MV-4-11 (cell line): Measurements from ENCODE around the gene UNC80.

Experiments used
- DNase-seq: peaks from one replicate; lab custom pipeline; 2025; lab: John Stamatoyannopoulos, UW

UNC80 gene

GRCh38 chr2:209917154-209917771 is 145.6 kb downstream of the UNC80 start:
- no peak for DNase-seq

- DNase-seq = no peak
Measured at GRCh38 chr2:209918251-209918650, 146.6 kb downstream of the UNC80 start.

- no peak for DNase-seq
Measured at GRCh38 chr2:209922116-209922515, 150.5 kb downstream of the UNC80 start.

DNA sequence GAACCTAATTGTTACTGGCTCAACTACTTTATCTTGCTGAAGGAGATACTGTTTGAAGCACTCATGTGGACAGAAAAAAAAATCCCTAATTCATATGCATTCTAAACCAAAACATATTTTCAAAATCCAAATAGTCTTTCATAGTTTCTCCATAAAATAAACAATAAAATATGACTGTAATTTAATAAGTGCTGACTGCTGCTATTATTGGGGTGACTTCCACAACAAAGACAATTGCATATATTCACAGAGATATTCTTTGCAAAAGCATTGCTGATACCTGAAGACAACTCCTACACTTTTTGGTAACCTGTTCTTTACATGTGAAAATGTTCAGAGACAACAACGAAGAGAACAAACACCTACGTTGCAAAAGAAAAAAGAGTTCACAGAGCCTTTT is 157.7 kb downstream of the UNC80 start:
- DNase-seq = no peak

GRCh38 chr2:209933499-209934483 is 162.2 kb downstream of the UNC80 start:
- no peak for DNase-seq

- DNase-seq = no peak
Measured at GRCh38 chr2:209936106-209936666, 164.6 kb downstream of the UNC80 start.

DNA sequence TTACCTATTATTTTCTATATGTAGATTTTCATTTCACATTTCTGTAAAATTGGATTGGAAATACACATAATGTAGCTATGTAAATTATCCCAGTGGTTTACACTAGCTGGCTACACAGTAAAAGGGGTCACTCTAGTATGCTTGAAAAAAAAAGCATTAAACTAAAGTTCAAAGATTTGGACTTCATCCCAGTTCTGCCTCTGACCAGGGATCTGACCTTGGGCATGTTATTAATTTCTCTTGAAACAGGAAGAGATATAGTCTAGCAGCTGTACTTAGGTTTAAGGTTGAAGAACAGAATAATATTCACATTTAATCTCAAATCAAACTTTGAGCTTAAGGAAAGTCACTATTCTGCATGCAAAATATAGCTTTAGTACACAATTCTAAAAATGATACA is 166.3 kb downstream of the UNC80 start:
- DNase-seq = no peak

DNA sequence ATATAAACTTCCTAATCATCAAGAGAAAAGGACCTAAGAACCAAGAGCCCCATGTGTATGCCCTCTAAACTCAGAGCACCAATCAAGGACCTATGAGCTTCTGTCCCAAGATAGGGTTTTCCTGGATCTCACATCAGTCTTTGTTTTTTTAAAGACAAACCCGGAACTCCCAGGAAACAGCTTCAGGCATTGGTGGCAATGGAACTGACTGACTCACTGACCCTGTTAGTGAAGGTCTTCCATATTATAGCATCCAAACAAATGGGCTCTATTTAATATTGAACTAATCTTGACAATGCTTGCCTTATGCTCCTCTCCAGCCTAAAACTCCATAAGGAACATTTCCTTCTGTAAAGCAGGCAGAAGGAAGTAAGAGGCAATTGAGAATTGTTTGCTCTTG is 167.3 kb downstream of the UNC80 start:
- DNase-seq = no peak

- DNase-seq = no peak
Measured at GRCh38 chr2:209940936-209941335, 169.3 kb downstream of the UNC80 start.

- peak; percentile 10 for DNase-seq
Measured at GRCh38 chr2:209942426-209942825, 170.8 kb downstream of the UNC80 start.

GRCh38 chr2:209942936-209943605 is 171.4 kb downstream of the UNC80 start:
- DNase-seq = no peak

DNA sequence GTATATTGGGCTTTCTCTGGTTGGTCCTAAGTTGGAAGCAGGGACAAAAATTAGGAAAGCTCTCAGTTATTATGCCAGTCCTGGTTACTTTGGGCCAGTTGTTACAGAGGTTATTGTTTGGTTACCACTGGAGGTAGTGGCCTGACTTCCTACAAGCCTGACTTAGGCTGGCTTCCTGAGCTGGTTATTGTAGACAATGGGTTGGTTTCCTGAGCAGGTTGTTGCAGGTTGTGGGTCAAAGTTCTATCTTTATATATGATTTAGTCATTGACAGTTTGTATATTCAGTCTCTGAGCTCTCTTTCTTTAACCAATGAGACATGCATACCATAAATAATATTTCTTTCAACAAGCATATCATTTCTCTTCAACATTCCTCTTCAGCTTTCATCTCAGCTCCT is 172.1 kb downstream of the UNC80 start:
- DNase-seq = no peak

GRCh38 chr2:209946539-209946938 is 174.9 kb downstream of the UNC80 start:
- no peak for DNase-seq

GRCh38 chr2:209956271-209956670 is 184.6 kb downstream of the UNC80 start:
- DNase-seq = no peak

DNA sequence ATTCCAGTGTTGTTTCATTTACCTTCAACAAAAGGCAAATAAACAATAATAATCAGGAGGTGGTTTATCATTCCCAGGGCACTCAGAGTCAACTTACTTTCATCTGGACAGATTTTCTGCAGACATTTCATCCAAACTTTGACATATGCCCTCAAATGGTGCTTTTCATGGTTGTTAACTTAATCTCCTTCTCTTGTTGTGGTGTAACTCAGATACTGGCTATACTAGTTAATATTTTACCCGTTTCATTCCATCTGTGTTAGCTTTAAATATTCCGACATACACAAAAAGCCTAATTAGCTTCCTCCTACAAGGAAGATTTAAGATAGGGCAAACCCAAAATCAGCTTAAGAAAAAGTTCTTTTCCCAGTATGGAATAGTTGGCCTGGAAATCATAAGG is 186.4 kb downstream of the UNC80 start:
- DNase-seq = no peak

DNA sequence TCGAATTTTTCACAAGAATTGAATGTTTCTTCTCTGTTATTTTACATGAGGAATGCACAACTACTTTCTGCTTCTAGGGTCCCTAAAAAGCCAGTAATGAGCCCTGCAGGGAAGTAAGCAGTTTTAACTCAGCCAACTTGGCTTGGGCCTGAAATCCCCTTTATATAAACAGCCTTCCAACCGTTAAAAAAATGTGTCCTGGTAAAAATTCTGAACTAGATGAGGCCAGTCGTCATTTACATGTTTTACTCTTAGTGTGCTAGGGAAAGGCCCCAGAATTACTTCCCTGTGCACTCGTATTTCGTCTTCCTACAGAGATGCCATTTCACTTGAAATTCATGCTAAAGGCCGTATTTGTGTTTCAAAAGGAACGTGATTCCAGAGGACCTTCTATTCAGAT is 188.4 kb downstream of the UNC80 start:
- DNase-seq = no peak

DNA sequence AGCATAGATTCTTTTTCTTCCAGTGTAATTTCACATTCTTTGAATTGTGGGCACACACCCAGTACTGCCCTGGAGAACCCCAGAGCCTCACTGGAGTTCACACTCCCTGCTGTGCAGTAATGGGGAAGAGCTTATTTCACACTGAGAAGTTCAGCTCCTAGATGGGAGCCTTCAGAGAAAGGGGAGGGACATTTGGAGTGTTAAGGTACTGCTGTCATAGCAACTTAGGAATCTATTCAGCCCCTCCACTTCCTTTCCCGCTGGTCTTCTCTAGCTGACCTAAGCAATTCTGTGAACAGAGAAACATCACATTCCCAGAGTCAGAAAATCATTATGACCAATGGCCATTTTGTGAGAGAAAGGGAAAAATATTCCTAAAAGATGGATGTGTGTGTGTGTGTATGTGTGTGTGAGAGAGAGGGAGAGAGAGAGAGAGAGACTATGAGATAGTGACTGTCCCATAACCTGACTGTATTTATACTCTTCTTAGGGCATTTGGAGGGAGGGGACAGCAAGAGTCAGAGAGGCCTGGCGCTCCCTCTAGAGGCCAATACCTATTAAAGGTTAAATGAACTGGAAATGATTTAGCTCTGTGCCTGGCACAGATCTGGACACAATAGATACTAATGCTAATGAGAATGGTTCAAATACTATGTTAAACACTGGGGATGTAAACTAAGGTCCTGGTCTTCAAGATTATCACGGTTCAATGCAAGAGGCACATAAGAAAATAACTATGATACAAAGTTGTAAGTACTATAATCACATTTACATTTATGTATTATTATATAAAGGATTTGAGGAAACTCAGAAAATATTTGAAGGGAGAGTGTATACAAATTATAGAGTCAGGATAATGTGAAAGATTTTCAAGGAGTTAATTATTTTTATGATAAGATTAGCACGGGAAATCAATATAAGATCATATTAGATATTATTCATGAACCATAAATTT is 189.3 kb downstream of the UNC80 start:
- DNase-seq = peak; percentile 45

GRCh38 chr2:209965723-209966122 is 194.1 kb downstream of the UNC80 start:
- no peak for DNase-seq

GRCh38 chr2:209969692-209970091 is 198.1 kb downstream of the UNC80 start:
- no peak for DNase-seq

DNA sequence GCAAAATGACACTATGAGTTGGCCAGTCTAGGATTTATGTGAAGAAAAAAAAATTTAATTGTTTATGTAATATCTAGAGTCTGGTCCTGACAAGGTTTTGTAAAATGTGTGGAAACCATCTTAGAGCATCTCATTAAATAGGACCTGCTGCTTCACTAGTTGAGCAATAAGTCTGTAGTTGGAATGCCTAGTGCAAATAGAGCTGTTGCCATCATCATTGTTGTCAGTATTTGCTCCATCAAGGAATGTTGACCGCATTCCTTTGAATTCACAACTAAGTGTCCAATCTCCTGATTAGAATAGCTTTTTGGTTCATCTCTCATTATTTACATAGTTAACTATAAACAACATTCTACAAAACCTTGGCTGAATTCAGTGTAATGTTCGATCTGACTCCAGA is 198.6 kb downstream of the UNC80 start:
- no peak for DNase-seq

GRCh38 chr2:209970711-209971110 is 199.1 kb downstream of the UNC80 start:
- no peak for DNase-seq
